OCI-M2 (cell line): ENCODE data around the gene BBOF1.
"Not testable (repeated sequence)": the region's sequence is repeated elsewhere in the genome, so short reads cannot be mapped to it uniquely, and the experiment has no call there.

Experiments used
- DNase-seq: peaks from one replicate; lab custom pipeline; 2025; ENCODE audit not compliant: unreplicated experiment; lab: John Stamatoyannopoulos, UW

The BBOF1 gene

GRCh38 chr14:74018586-74019407, at the start of gene BBOF1, which contains the start of gene ENTPD5:
Gene BBOF1, plus strand, starts transcription at chr14:74019349. Its CDS starts 130 bp downstream, at chr14:74019479.
Gene ENTPD5, minus strand, starts transcription at chr14:74019288. Its CDS starts 31,186 bp downstream, at chr14:73988102.
- no peak for DNase-seq

GRCh38 chr14:73973497-73973896, 45.7 kb upstream of the BBOF1 start:
- DNase-seq: no peak

GRCh38 chr14:73976125-73976524, 43.0 kb upstream of the BBOF1 start:
- DNase-seq: no peak

GRCh38 chr14:73977896-73978295, 41.3 kb upstream of the BBOF1 start:
- no peak for DNase-seq

- DNase-seq: no peak
Measured at GRCh38 chr14:73988065-73988464, 31.1 kb upstream of the BBOF1 start.

GRCh38 chr14:73988656-73989055, 30.5 kb upstream of the BBOF1 start:
- not testable (repeated sequence) for DNase-seq

GRCh38 chr14:73991092-73991491, 28.1 kb upstream of the BBOF1 start:
- DNase-seq: no peak

GRCh38 chr14:73994926-73995325, 24.2 kb upstream of the BBOF1 start:
- not testable (repeated sequence) for DNase-seq

GRCh38 chr14:73995977-73996378, 23.2 kb upstream of the BBOF1 start:
- no peak for DNase-seq

GRCh38 chr14:73996731-73997107, 22.4 kb upstream of the BBOF1 start:
- no peak for DNase-seq

- no peak for DNase-seq
Measured at GRCh38 chr14:73997108-73997943, 21.8 kb upstream of the BBOF1 start.

GRCh38 chr14:73997944-73998447, 21.2 kb upstream of the BBOF1 start:
- no peak for DNase-seq

GRCh38 chr14:73998726-73999125, 20.4 kb upstream of the BBOF1 start:
- no peak for DNase-seq

GRCh38 chr14:74005664-74006063, 13.5 kb upstream of the BBOF1 start:
- DNase-seq: not testable (repeated sequence)

GRCh38 chr14:74008843-74009499, 10.2 kb upstream of the BBOF1 start:
- no peak for DNase-seq

- no peak for DNase-seq
Measured at GRCh38 chr14:74014299-74014698, 4.8 kb upstream of the BBOF1 start.

GRCh38 chr14:74015176-74015575, 4.0 kb upstream of the BBOF1 start:
- DNase-seq: no peak

GRCh38 chr14:74015963-74016362, 3.2 kb upstream of the BBOF1 start:
- DNase-seq: no peak

- no peak for DNase-seq
Measured at GRCh38 chr14:74018174-74018585, 969 bp upstream of the BBOF1 start.

- no peak for DNase-seq
Measured at GRCh38 chr14:74019408-74020137, 424 bp downstream of the BBOF1 start.

- DNase-seq: no peak
Measured at GRCh38 chr14:74022346-74022745, 3.2 kb downstream of the BBOF1 start.
